ENCODE results near the gene PRKG1.

DNA sequence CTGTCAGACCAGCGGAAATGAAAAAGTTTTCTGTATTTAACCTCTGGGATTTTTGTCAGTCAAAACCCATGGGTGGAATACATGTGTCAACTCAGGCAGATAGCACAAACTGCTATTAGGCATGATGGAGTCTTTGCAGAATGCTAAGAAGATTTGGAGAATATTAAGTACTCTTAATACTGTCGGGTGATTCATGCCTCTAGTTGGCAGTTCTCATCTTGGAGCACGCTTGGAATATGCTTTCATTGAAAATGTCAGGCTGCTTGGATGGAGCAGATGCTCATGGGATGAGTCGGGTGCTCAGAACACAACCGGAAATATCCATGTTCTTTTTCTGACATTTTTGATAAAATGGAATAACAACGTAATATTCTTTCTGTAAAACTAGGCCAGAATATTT is 27.6 kb upstream of the PRKG1 start:
- TF ChIP-seq, protein P1, sequence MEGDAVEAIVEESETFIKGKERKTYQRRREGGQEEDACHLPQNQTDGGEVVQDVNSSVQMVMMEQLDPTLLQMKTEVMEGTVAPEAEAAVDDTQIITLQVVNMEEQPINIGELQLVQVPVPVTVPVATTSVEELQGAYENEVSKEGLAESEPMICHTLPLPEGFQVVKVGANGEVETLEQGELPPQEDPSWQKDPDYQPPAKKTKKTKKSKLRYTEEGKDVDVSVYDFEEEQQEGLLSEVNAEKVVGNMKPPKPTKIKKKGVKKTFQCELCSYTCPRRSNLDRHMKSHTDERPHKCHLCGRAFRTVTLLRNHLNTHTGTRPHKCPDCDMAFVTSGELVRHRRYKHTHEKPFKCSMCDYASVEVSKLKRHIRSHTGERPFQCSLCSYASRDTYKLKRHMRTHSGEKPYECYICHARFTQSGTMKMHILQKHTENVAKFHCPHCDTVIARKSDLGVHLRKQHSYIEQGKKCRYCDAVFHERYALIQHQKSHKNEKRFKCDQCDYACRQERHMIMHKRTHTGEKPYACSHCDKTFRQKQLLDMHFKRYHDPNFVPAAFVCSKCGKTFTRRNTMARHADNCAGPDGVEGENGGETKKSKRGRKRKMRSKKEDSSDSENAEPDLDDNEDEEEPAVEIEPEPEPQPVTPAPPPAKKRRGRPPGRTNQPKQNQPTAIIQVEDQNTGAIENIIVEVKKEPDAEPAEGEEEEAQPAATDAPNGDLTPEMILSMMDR (IDR thresholded peaks at IDR 0.05): no peak
- no peak for TF ChIP-seq POLR2A (IDR thresholded peaks at IDR 0.05; ENCODE audit: low read depth)

Data from esophagus muscularis mucosa (tissue), 3 donors.